K562 (cell line): ENCODE results near the gene SEC31A. TPM values are rescaled to one million over a fixed set of nuclear protein-coding genes. Genes with fewer than 3 reads are reported as not detected.

Source experiments
- FOSL1 ChIP-seq: fragments of 200-800 bp; sonication (Bioruptor generic); conservative IDR thresholded peaks from 2 replicates; pipeline ENCODE4 v1.6.1; 2016; ENCODE audit warnings: missing genetic modification characterization, missing compliant biosample characterization
- GMEB1 ChIP-seq: fragments of 250-450 bp; sonication (Bioruptor Pico); IDR thresholded peaks from 2 replicates; pipeline ENCODE4 v1.4.0; 2020; ENCODE audit warnings: mild to moderate bottlenecking
- JUNB ChIP-seq: fragments of 450-650 bp; formaldehyde crosslinking; conservative IDR thresholded peaks from 2 replicates; pipeline ENCODE4 v1.4.0; 2020; ENCODE audit warnings: mild to moderate bottlenecking
- SMARCA5 ChIP-seq: fragments of 450-650 bp; IDR thresholded peaks from 2 replicates; pipeline ENCODE4 v1.6.1; 2016
- TOE1 ChIP-seq, 2 experiments: fragments of 450-650 bp in 1 of 2; sonication (generic) in 1 of 2; formaldehyde crosslinking in 1 of 2; IDR thresholded peaks; 2 replicates each; pipeline versions ENCODE4 v1.7.1 to v1.8.0; 2016 to 2022; ENCODE audit warnings: borderline replicate concordance in 2 of 2, mild to moderate bottlenecking in 2 of 2, antibody characterized with exemption in 1 of 2, inconsistent platforms in 1 of 2, low read depth in 1 of 2, missing genetic modification reagents in 1 of 2, moderate library complexity in 1 of 2
- ZBTB12 ChIP-seq: fragments of 250-450 bp; sonication (Bioruptor Pico); IDR thresholded peaks from 2 replicates; pipeline ENCODE4 v1.4.0; 2020
- ZBTB40 ChIP-seq, 2 experiments: fragments of 450-650 bp in 1 of 2; sonication (generic) in 1 of 2; formaldehyde crosslinking in 1 of 2; IDR thresholded peaks; 2 replicates each; pipeline versions ENCODE4 v1.7.1 to v1.9.0; 2016 to 2022; ENCODE audit warnings: inconsistent platforms in 1 of 2, mild to moderate bottlenecking in 1 of 2, missing genetic modification reagents in 1 of 2
- ZBTB9 ChIP-seq: fragments of 450-650 bp; formaldehyde crosslinking; IDR thresholded peaks from 2 replicates; pipeline ENCODE4 v1.4.0; 2020; ENCODE audit warnings: mild to moderate bottlenecking, moderate library complexity
- ZNF507 ChIP-seq: conservative IDR thresholded peaks from 2 replicates; pipeline ENCODE4 v1.6.1; 2017; ENCODE audit warnings: missing genetic modification characterization, missing compliant biosample characterization
- ZNF584 ChIP-seq: fragments of 200-800 bp; sonication (Bioruptor generic); IDR thresholded peaks from 2 replicates; pipeline ENCODE4 v1.6.1; 2016; ENCODE audit warnings: low read depth, mild to moderate bottlenecking, missing genetic modification characterization, missing compliant biosample characterization
- ZNF707 ChIP-seq: fragments of 250-450 bp; sonication (Bioruptor Pico); conservative IDR thresholded peaks from 2 replicates; pipeline ENCODE4 v1.8.0; 2022; ENCODE audit warnings: inconsistent platforms, mild to moderate bottlenecking, moderate library complexity
- polyA plus RNA-seq, 8 experiments: library from polyadenylated mRNA; depleted of rRNA in 4 of 8; stranded (reverse) in 5 of 8; unstranded in 3 of 8; fragments of >200 nt; fragmentation: Nextera tagmentation in 2 of 8; fragmentation: Illumina TruSeq in 1 of 8; extraction: Ambion mirVana in 2 of 8; extraction: Trizol in 1 of 8; gene quantifications; 2 replicates each; pipeline versions ENCODE4 v1.2.1 to v1.2.3, GENCODE V29; 2011 to 2014; ENCODE audit warnings: inconsistent platforms in 1 of 8, missing spikeins in 1 of 8
- total RNA-seq, 7 experiments: library from RNA; depleted of rRNA in 6 of 7; stranded (reverse); fragments of >200 nt in 6 of 7; fragmentation: Illumina TruSeq in 2 of 7; extraction: Trizol in 2 of 7; gene quantifications; 2 replicates each; pipeline versions ENCODE4 v1.2.1 to v1.2.3, GENCODE V29; 2011 to 2021; ENCODE audit warnings: low replicate concordance in 1 of 7

The SEC31A gene
- total and polyA plus RNA-seq, 9 of the 15 experiments (the other 6 are each of a cell fraction or from before 2014, with no cell fraction given), result 78.9 to 241 (median 173) TPM

GRCh38 chr4:82900411-82901182 is 9.6 kb upstream of the SEC31A start, which contains the start of gene THAP9 (continued):
- TF ChIP-seq ZBTB40 (IDR thresholded peaks at IDR 0.05), result peak; percentile 81
- no peak for TF ChIP-seq ZBTB40 (CRISPR knock-in tag; IDR thresholded peaks at IDR 0.05)
- TF ChIP-seq ZNF584 (CRISPR knock-in tag), result 0 out of 2 replicates have a peak, but pooled peaks have one; percentile 40
- TF ChIP-seq GMEB1, result peak; percentile 94
- TF ChIP-seq JUNB (CRISPR knock-in tag), result no peak
- no peak for TF ChIP-seq ZNF707 (CRISPR knock-in tag)
- no peak for TF ChIP-seq ZNF507
- TF ChIP-seq ZBTB12 (CRISPR knock-in tag), result peak; percentile 91
- TF ChIP-seq FOSL1, result peak; percentile 90
- TF ChIP-seq SMARCA5, result peak; percentile 9; the same call in 1 of the 2 replicates
- TF ChIP-seq TOE1 (IDR thresholded peaks at IDR 0.05; ENCODE audit: borderline replicate concordance), result peak; percentile 64; the same call in 1 of the 2 replicates
- no peak for TF ChIP-seq TOE1 (CRISPR knock-in tag; IDR thresholded peaks at IDR 0.05; ENCODE audit: borderline replicate concordance, low read depth)
- TF ChIP-seq ZBTB9 (CRISPR knock-in tag), result 0 out of 2 replicates have a peak, but pooled peaks have one; percentile 23
